ENCODE measurements around the gene FOXS1.

DNA sequence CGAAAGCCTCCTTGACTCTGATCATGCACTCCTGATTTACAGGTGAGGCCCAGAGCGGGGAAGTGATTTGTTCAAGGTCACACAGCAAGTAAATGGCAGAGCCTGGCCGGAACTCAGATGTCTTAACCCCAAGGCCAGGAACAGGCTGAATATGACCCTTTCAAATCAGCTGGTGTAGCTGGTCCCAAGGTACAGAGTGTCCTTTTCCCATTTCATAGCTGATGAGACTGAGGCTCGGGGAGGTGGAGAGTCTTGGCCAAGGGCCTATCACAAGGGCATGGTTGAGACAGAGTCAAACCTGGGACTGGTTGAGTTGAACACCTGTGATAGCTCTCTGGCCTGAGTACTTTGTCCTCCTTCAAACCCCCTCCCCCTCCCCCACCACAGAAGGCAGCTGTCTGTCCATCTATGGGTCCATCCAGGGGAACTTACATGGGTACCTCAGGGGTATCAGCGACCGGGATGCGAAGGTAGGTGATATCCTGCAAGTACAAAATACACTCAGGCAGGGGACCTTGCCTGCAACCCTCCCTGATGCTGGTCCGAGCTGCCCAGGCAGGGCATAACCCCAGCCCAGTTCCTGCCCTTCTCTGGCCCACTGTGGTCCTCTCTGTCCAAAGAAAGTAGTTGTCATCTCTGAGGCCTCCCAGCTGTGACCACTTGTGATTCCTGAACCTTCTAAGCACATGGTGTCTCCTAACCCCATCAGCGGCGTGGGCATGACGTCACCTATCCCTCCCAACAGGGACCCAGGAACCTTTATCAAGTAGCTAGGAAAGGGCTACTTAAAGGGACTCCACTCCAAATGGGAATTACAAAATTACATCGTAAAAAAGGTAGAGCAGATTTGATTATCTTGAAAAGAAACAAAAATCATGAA lies 19.4 kb upstream of the FOXS1 start:
- TF ChIP-seq, protein P1, sequence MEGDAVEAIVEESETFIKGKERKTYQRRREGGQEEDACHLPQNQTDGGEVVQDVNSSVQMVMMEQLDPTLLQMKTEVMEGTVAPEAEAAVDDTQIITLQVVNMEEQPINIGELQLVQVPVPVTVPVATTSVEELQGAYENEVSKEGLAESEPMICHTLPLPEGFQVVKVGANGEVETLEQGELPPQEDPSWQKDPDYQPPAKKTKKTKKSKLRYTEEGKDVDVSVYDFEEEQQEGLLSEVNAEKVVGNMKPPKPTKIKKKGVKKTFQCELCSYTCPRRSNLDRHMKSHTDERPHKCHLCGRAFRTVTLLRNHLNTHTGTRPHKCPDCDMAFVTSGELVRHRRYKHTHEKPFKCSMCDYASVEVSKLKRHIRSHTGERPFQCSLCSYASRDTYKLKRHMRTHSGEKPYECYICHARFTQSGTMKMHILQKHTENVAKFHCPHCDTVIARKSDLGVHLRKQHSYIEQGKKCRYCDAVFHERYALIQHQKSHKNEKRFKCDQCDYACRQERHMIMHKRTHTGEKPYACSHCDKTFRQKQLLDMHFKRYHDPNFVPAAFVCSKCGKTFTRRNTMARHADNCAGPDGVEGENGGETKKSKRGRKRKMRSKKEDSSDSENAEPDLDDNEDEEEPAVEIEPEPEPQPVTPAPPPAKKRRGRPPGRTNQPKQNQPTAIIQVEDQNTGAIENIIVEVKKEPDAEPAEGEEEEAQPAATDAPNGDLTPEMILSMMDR (IDR thresholded peaks at IDR 0.05; ENCODE audit: low read length), result no peak
- no peak for TF ChIP-seq EZH2 (optimal IDR thresholded peaks at IDR 0.05; ENCODE audit: low read depth, low read length)

All from MM.1S (cell line).